IMR-90 (cell line): ENCODE results near the gene TEX13C.

ENCODE experiments used
- MXI1 ChIP-seq: IDR thresholded peaks from 2 replicates; pipeline ENCODE4 v1.6.1; 2012; ENCODE audit warnings: low read depth, mild to moderate bottlenecking, low read length, moderate library complexity, borderline replicate concordance
- POLR2A ChIP-seq: IDR thresholded peaks from 2 replicates; pipeline ENCODE4 v1.6.1; 2012; ENCODE audit warnings: mild to moderate bottlenecking, low read depth, low read length
- TF ChIP-seq, protein P1 (sequence below): conservative IDR thresholded peaks from 2 replicates; pipeline ENCODE4 v1.5.1; 2012; ENCODE audit warnings: mild to moderate bottlenecking, low read depth, low read length, improper control_type of control experiment

DNA sequence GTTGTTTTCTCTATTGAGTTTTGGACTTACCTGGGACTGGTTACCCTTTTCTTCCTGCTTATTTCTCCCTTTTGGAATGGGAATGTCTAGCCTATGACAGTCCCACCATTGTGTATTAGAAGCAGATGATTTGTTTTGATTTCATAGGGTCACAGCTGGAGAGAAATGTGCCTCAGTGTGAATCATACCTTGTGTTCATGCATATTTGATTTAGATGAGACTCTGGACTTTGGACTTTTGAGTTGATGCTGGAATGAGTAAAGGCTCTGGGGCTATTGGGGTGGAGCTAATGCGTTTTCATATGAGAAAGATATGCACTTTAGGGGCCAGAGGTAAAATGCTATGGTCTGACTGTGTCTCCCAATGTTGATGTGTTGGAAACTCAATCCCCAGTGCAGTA is 30.5 kb upstream of the TEX13C start:
- TF ChIP-seq, protein P1, sequence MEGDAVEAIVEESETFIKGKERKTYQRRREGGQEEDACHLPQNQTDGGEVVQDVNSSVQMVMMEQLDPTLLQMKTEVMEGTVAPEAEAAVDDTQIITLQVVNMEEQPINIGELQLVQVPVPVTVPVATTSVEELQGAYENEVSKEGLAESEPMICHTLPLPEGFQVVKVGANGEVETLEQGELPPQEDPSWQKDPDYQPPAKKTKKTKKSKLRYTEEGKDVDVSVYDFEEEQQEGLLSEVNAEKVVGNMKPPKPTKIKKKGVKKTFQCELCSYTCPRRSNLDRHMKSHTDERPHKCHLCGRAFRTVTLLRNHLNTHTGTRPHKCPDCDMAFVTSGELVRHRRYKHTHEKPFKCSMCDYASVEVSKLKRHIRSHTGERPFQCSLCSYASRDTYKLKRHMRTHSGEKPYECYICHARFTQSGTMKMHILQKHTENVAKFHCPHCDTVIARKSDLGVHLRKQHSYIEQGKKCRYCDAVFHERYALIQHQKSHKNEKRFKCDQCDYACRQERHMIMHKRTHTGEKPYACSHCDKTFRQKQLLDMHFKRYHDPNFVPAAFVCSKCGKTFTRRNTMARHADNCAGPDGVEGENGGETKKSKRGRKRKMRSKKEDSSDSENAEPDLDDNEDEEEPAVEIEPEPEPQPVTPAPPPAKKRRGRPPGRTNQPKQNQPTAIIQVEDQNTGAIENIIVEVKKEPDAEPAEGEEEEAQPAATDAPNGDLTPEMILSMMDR, result no peak
- TF ChIP-seq POLR2A (no peak), MXI1 (no peak)
